HFF-Myc (cell line): ENCODE results near the gene RASL10B.

ENCODE experiments used
- DNase-seq: peaks from one replicate; pipeline ENCODE4 v3.0.0-alpha.2; 2011; ENCODE audit warnings: low read depth; ENCODE audit errors: extremely low read depth
- H3K4me3 ChIP-seq: replicated peaks from 2 replicates; pipeline ENCODE4 v1.5.1; 2011; ENCODE audit warnings: low read depth, mild to moderate bottlenecking, control low read depth, low read length
- CTCF ChIP-seq: IDR thresholded peaks from 2 replicates; pipeline ENCODE4 v1.5.1; 2012; ENCODE audit warnings: mild to moderate bottlenecking, low read depth, low read length, control low read depth; ENCODE audit errors: missing control alignments

RASL10B gene

GRCh38 chr17:35766489-35766877, 35.0 kb downstream of the RASL10B start:
- TF ChIP-seq CTCF: no peak
- no peak for DNase-seq
- no peak overlapping the region for H3K4me3 ChIP-seq

- peak; percentile 53 for TF ChIP-seq CTCF
- H3K4me3 ChIP-seq: no peak overlapping the region
- DNase-seq: no peak
Observed at GRCh38 chr17:35766903-35767510, 35.6 kb downstream of the RASL10B start.

- no peak for TF ChIP-seq CTCF
- no peak overlapping the region for H3K4me3 ChIP-seq
- DNase-seq: no peak
Observed at GRCh38 chr17:35768797-35769196, 37.4 kb downstream of the RASL10B start.

GRCh38 chr17:35769895-35770486, 38.6 kb downstream of the RASL10B start:
- H3K4me3 ChIP-seq: no peak overlapping the region
- peak; percentile 32 for TF ChIP-seq CTCF
- no peak for DNase-seq

- no peak for TF ChIP-seq CTCF
- no peak for DNase-seq
- H3K4me3 ChIP-seq: no peak overlapping the region
Observed at GRCh38 chr17:35773129-35773528, 41.7 kb downstream of the RASL10B start.

- no peak for TF ChIP-seq CTCF
- H3K4me3 ChIP-seq: no peak overlapping the region
- no peak for DNase-seq
Observed at GRCh38 chr17:35773679-35774425, 42.4 kb downstream of the RASL10B start.

GRCh38 chr17:35774499-35774898, 43.1 kb downstream of the RASL10B start:
- DNase-seq: no peak
- no peak overlapping the region for H3K4me3 ChIP-seq
- no peak for TF ChIP-seq CTCF
